ENCODE data around the gene GIGYF1. TPM values are rescaled to one million over a fixed set of nuclear protein-coding genes. Genes with fewer than 3 reads are reported as not detected.

GIGYF1 gene
- polyA plus RNA-seq, 1 experiment = 4.4 TPM

DNA sequence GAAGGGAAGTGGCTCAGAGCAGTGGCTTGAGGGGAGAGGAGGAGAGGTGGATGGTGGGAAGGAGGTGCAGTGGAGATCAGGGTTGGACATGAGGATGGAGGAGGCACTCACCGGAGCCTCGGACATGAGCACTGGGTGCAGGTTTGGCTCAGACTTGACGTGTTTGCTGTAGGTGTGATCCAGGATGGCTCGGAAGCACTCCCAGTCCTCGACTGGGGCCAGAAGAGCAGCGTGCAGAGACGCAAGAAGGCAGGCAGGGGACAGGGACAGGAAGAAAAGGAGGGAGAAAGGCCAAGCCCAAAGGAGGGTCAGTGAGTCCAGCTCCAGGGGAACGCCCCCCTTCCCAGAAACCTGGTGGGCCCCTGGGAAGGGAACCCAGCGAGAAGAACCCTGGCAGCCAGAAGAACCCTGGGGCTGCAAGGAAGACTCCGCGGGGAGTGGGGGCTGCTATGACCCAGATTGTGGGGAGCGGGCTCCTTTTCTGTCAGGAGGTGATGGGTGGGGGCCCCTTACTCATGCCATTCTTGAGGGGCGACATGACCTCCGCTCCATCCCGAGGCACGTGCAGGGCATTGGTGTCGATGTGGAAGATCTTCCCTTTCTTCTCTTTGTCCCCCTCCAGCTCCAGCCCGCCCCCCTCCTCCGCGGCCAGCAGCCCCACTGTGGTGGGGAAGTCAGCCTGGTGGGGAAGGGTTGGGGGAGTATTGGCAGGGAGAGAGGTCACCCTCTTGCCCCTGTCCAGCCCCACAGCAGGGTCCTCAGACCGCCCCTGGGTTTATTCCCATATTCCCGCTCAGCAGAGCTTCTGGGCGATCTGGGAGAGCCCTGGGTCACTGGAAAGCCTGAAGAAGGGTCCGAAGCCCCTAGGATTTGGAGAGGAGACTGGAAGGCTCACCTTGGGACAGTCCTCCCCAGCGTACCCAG is 38.9 kb downstream of the GIGYF1 start:
- Histone ChIP-seq H3K27me3 (ENCODE audit: control insufficient read depth, insufficient read depth, low read length) (peaks cover 23% of the 10 kb centered on the region), H3K4me3 (ENCODE audit: low read depth, low read length) (no peak overlapping the region), H3K27ac (ENCODE audit: low read depth, low read length) (no peak overlapping the region), H3K9me3 (ENCODE audit: control insufficient read depth, insufficient read depth, low read length) (peaks cover 11% of the 10 kb centered on the region; the same call in 1 of the 2 replicates)
- DNase-seq (ENCODE audit: low read depth, low spot score) = no peak
- TF ChIP-seq, protein P1, sequence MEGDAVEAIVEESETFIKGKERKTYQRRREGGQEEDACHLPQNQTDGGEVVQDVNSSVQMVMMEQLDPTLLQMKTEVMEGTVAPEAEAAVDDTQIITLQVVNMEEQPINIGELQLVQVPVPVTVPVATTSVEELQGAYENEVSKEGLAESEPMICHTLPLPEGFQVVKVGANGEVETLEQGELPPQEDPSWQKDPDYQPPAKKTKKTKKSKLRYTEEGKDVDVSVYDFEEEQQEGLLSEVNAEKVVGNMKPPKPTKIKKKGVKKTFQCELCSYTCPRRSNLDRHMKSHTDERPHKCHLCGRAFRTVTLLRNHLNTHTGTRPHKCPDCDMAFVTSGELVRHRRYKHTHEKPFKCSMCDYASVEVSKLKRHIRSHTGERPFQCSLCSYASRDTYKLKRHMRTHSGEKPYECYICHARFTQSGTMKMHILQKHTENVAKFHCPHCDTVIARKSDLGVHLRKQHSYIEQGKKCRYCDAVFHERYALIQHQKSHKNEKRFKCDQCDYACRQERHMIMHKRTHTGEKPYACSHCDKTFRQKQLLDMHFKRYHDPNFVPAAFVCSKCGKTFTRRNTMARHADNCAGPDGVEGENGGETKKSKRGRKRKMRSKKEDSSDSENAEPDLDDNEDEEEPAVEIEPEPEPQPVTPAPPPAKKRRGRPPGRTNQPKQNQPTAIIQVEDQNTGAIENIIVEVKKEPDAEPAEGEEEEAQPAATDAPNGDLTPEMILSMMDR (IDR thresholded peaks at IDR 0.05; ENCODE audit: low read depth, low read length) = no peak
- ChIA-PET POLR2A (no interaction called here), CTCF (no interaction called here)

DNA sequence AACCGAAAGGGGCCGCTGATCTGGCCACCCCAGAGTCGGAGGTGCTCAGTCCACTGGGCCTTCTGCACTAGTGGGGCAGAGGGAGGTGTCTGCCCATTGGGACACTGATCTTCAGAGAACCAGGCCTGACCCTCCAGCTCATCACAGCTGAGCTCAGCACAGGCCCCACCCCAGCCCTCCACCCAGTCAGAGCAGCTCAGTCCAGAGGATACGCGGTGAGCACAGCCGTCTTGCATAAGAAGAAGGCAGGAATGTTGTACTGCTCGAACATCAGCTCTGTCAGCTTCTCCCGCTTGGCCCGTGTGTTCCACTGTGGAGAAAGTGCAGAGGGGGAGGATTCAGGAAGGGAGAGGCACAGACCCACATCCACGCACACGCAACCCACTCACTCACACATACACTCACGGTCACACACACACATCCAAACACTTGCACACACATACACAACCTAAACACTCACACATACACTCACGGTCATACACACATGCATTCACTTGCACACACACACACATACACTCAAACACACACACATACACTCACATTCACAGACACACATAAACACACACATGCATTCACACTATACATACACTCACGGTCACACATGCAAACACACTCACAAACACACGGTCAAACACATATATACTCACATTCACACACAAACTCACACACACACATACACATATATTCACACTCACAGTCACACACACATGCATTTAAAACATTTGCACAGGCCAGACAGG is 44.1 kb downstream of the GIGYF1 start:
- no peak overlapping the region for H3K4me3 ChIP-seq (ENCODE audit: low read depth, low read length)
- TF ChIP-seq, protein P1 (IDR thresholded peaks at IDR 0.05; ENCODE audit: low read depth, low read length) = no peak
- ChIA-PET CTCF (no interaction called here), POLR2A (interaction anchor here (0.8 kb wide), 1 partner anchor 1505 kb away, joined by 5 read pairs; no protein-coding TSS in a partner anchor)
- DNase-seq (ENCODE audit: low read depth, low spot score) = no peak
- no peak overlapping the region for H3K27ac ChIP-seq (ENCODE audit: low read depth, low read length)
- peaks cover 10% of the 10 kb centered on the region for H3K27me3 ChIP-seq (ENCODE audit: control insufficient read depth, insufficient read depth, low read length)
- H3K9me3 ChIP-seq (ENCODE audit: control insufficient read depth, insufficient read depth, low read length) = no peaks in the 10 kb centered on the region; the same call in 1 of the 2 replicates

DNA sequence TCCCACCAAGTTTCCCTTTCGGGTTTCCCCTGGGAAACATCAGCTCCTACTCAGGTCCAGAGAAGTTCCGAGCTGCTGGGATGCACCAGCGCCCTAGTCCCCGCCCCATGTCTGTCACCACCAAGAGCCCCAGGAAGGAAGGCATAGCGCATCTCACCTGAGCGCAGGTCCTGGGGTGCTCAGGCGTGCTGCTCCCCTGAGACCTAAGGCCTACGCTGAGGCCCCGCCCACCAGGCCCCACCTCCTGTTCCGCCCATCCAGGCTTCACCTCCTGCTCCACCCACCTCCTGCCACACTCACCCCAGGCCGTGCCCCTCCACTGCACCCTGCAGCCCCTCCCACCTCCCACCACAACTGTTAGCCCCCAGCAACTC is 51.5 kb downstream of the GIGYF1 start:
- TF ChIP-seq, protein P1 (IDR thresholded peaks at IDR 0.05; ENCODE audit: low read depth, low read length) = no peak
- ChIA-PET POLR2A (interaction anchor here (0.6 kb wide), 1 partner anchor 9 kb away, joined by 8 read pairs; no protein-coding TSS in a partner anchor), CTCF (no interaction called here)
- no peak for DNase-seq (ENCODE audit: low read depth, low spot score)
- no peak overlapping the region for H3K27ac ChIP-seq (ENCODE audit: low read depth, low read length)
- no peaks in the 10 kb centered on the region for H3K9me3 ChIP-seq (ENCODE audit: control insufficient read depth, insufficient read depth, low read length)
- peaks cover 16% of the 10 kb centered on the region for H3K27me3 ChIP-seq (ENCODE audit: control insufficient read depth, insufficient read depth, low read length)
- H3K4me3 ChIP-seq (ENCODE audit: low read depth, low read length) = no peak overlapping the region

DNA sequence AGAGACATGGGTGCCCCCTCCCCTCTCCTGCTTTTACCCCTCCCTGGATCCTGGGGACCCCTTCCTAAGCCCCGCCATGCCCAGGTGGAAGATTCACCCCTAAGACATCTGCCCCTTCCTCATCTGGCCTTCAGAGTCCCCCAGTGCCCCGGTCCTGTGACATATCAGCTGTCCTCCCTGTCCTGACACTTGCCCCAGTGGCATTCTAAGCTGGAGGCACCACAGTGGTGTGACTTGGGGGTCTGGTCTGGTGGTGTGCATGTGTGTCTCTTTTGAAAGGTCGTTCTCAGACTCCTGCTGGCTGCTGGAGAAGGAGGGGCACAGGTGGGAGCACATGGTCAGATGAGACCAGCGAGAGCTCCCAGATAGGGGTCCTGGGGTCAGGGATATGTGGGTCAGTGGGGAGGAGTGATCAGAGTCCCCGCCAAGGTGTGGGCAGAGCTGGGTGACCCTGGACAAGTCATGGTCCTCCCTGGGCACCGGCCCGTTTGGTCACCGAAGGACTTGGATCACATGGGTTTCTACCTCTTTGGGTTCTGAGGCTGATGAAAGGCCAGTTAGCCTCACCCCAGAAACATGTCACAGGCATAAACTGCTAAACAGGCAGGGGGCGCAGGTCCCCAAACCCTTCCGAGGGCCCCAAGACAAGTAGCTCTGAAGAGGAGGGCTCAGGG is 52.1 kb downstream of the GIGYF1 start:
- TF ChIP-seq, protein P1 (IDR thresholded peaks at IDR 0.05; ENCODE audit: low read depth, low read length) = no peak
- Histone ChIP-seq H3K9me3 (ENCODE audit: control insufficient read depth, insufficient read depth, low read length) (no peaks in the 10 kb centered on the region), H3K27me3 (ENCODE audit: control insufficient read depth, insufficient read depth, low read length) (peaks cover 16% of the 10 kb centered on the region), H3K27ac (ENCODE audit: low read depth, low read length) (no peak overlapping the region), H3K4me3 (ENCODE audit: low read depth, low read length) (no peak overlapping the region)
- CTCF ChIA-PET = no interaction called here
- POLR2A ChIA-PET = interaction anchor here (0.6 kb wide), 1 partner anchor 9 kb away, joined by 8 read pairs; no protein-coding TSS in a partner anchor
- no peak for DNase-seq (ENCODE audit: low read depth, low spot score)

Measured in AG04450 (cell line).